NT2/D1 (cell line): Measurements from ENCODE around the gene PAH.

ENCODE experiments used
- DNase-seq: peaks from one replicate; pipeline ENCODE4 v3.0.0-alpha.2; 2011; ENCODE audit warnings: low read depth, low spot score
- H3K27me3 ChIP-seq: 2 replicates; pipeline ENCODE4 v1.6.0; 2011; ENCODE audit warnings: mild to moderate bottlenecking; ENCODE audit not compliant: insufficient read length, insufficient read depth
- H3K36me3 ChIP-seq: 2 replicates; pipeline ENCODE4 v1.6.1; 2011; ENCODE audit warnings: mild to moderate bottlenecking, low read length, mixed read lengths; ENCODE audit not compliant: insufficient read depth, insufficient read length
- H3K4me1 ChIP-seq: 2 replicates; pipeline ENCODE4 v1.5.1; 2011; ENCODE audit not compliant: insufficient read depth, insufficient read length
- H3K4me3 ChIP-seq: 2 replicates; pipeline ENCODE4 v1.5.1; 2011; ENCODE audit warnings: low read depth; ENCODE audit not compliant: insufficient read length
- H3K9ac ChIP-seq: 2 replicates; pipeline ENCODE4 v1.6.0; 2011; ENCODE audit warnings: low read depth; ENCODE audit not compliant: insufficient read length
- H3K9me3 ChIP-seq: 2 replicates; pipeline ENCODE4 v1.5.1; 2011; ENCODE audit warnings: mild to moderate bottlenecking, low read length; ENCODE audit not compliant: insufficient read depth
- SUZ12 ChIP-seq: IDR thresholded peaks from 2 replicates; pipeline ENCODE4 v1.6.1; 2011; ENCODE audit not compliant: insufficient read length, insufficient read depth; ENCODE audit errors: extremely low read depth
- YY1 ChIP-seq: IDR thresholded peaks from 2 replicates; pipeline ENCODE4 v1.6.1; 2011; ENCODE audit not compliant: insufficient read length, insufficient read depth
- ZNF274 ChIP-seq: IDR thresholded peaks from 2 replicates; pipeline ENCODE4 v1.6.1; 2011; ENCODE audit warnings: mild to moderate bottlenecking, low read depth, low read length

The PAH gene

GRCh38 chr12:102917026-102917787 is at the start of gene PAH:
PAH (minus strand) TSS chr12:102917244; CDS start chr12:102917130, 114 bp downstream.
- H3K36me3 ChIP-seq = no peaks in the 10 kb centered on the region
- no peak for TF ChIP-seq YY1
- TF ChIP-seq SUZ12 = no peak
- TF ChIP-seq ZNF274 = no peak
- H3K4me1 ChIP-seq = no peaks in the 10 kb centered on the region
- DNase-seq = peak; percentile 28
- H3K9me3 ChIP-seq = no peaks in the 10 kb centered on the region
- H3K4me3 ChIP-seq = peak within 1 kb of the TSS; percentile 35
- peak within 1 kb of the TSS; percentile 23 for H3K9ac ChIP-seq
- H3K27me3 ChIP-seq = no peaks in the 10 kb centered on the region

- TF ChIP-seq ZNF274 = no peak
- no peak for TF ChIP-seq YY1
- TF ChIP-seq SUZ12 = no peak
- Histone ChIP-seq H3K4me1 (peaks cover 2% of the 10 kb centered on the region), H3K9ac (no peak overlapping the region), H3K27me3 (peaks cover 83% of the 10 kb centered on the region), H3K4me3 (no peak overlapping the region), H3K9me3 (peaks cover 13% of the 10 kb centered on the region), H3K36me3 (no peaks in the 10 kb centered on the region)
- DNase-seq = no peak
These were observed 49.3 kb upstream of the PAH start for GRCh38 chr12:102966200-102966863.

- Histone ChIP-seq H3K36me3 (no peaks in the 10 kb centered on the region), H3K9me3 (peaks cover 13% of the 10 kb centered on the region), H3K4me3 (peak overlapping the region; percentile 29), H3K27me3 (peaks cover 85% of the 10 kb centered on the region), H3K4me1 (peaks cover 2% of the 10 kb centered on the region), H3K9ac (no peak overlapping the region)
- no peak for DNase-seq
- TF ChIP-seq SUZ12 = peak; percentile 45
- TF ChIP-seq YY1 = no peak
- no peak for TF ChIP-seq ZNF274
These were observed 48.5 kb upstream of the PAH start for GRCh38 chr12:102965281-102966155.

GRCh38 chr12:102964872-102965271 is 47.8 kb upstream of the PAH start:
- no peak for DNase-seq
- TF ChIP-seq SUZ12 = peak; percentile 25
- no peak for TF ChIP-seq ZNF274
- Histone ChIP-seq H3K36me3 (no peaks in the 10 kb centered on the region), H3K9me3 (peaks cover 13% of the 10 kb centered on the region), H3K4me3 (peak overlapping the region; percentile 29), H3K27me3 (peaks cover 91% of the 10 kb centered on the region), H3K4me1 (peaks cover 2% of the 10 kb centered on the region), H3K9ac (no peak overlapping the region)

- Histone ChIP-seq H3K9me3 (peaks cover 13% of the 10 kb centered on the region), H3K4me3 (no peak overlapping the region), H3K9ac (no peak overlapping the region), H3K36me3 (no peaks in the 10 kb centered on the region), H3K27me3 (peaks cover 99% of the 10 kb centered on the region), H3K4me1 (peaks cover 2% of the 10 kb centered on the region)
- no peak for TF ChIP-seq SUZ12
- no peak for DNase-seq
These were observed 46.8 kb upstream of the PAH start for GRCh38 chr12:102963796-102964195.

GRCh38 chr12:102962986-102963385 is 45.9 kb upstream of the PAH start:
- H3K4me3 ChIP-seq = no peak overlapping the region
- no peaks in the 10 kb centered on the region for H3K36me3 ChIP-seq
- H3K9me3 ChIP-seq = peaks cover 13% of the 10 kb centered on the region
- H3K9ac ChIP-seq = no peak overlapping the region
- peaks cover 2% of the 10 kb centered on the region for H3K4me1 ChIP-seq
- peaks cover 99% of the 10 kb centered on the region for H3K27me3 ChIP-seq
- DNase-seq = no peak
- TF ChIP-seq YY1 = no peak
- no peak for TF ChIP-seq ZNF274
- no peak for TF ChIP-seq SUZ12

GRCh38 chr12:102962532-102962931 is 45.5 kb upstream of the PAH start:
- Histone ChIP-seq H3K36me3 (no peaks in the 10 kb centered on the region), H3K9ac (no peak overlapping the region), H3K9me3 (peaks cover 13% of the 10 kb centered on the region), H3K4me1 (peaks cover 2% of the 10 kb centered on the region), H3K4me3 (no peak overlapping the region), H3K27me3 (peaks cover 99% of the 10 kb centered on the region)
- TF ChIP-seq YY1 (no peak), SUZ12 (no peak), ZNF274 (no peak)
- DNase-seq = no peak
